LoVo (cell line): ENCODE data around the gene GRIP1.

Experiments used
- DNase-seq: peaks from one replicate; pipeline ENCODE4 v3.0.0-alpha.2; 2016; ENCODE audit warnings: low spot score

The GRIP1 gene, protein sequence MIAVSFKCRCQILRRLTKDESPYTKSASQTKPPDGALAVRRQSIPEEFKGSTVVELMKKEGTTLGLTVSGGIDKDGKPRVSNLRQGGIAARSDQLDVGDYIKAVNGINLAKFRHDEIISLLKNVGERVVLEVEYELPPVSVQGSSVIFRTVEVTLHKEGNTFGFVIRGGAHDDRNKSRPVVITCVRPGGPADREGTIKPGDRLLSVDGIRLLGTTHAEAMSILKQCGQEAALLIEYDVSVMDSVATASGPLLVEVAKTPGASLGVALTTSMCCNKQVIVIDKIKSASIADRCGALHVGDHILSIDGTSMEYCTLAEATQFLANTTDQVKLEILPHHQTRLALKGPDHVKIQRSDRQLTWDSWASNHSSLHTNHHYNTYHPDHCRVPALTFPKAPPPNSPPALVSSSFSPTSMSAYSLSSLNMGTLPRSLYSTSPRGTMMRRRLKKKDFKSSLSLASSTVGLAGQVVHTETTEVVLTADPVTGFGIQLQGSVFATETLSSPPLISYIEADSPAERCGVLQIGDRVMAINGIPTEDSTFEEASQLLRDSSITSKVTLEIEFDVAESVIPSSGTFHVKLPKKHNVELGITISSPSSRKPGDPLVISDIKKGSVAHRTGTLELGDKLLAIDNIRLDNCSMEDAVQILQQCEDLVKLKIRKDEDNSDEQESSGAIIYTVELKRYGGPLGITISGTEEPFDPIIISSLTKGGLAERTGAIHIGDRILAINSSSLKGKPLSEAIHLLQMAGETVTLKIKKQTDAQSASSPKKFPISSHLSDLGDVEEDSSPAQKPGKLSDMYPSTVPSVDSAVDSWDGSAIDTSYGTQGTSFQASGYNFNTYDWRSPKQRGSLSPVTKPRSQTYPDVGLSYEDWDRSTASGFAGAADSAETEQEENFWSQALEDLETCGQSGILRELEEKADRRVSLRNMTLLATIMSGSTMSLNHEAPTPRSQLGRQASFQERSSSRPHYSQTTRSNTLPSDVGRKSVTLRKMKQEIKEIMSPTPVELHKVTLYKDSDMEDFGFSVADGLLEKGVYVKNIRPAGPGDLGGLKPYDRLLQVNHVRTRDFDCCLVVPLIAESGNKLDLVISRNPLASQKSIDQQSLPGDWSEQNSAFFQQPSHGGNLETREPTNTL

DNA sequence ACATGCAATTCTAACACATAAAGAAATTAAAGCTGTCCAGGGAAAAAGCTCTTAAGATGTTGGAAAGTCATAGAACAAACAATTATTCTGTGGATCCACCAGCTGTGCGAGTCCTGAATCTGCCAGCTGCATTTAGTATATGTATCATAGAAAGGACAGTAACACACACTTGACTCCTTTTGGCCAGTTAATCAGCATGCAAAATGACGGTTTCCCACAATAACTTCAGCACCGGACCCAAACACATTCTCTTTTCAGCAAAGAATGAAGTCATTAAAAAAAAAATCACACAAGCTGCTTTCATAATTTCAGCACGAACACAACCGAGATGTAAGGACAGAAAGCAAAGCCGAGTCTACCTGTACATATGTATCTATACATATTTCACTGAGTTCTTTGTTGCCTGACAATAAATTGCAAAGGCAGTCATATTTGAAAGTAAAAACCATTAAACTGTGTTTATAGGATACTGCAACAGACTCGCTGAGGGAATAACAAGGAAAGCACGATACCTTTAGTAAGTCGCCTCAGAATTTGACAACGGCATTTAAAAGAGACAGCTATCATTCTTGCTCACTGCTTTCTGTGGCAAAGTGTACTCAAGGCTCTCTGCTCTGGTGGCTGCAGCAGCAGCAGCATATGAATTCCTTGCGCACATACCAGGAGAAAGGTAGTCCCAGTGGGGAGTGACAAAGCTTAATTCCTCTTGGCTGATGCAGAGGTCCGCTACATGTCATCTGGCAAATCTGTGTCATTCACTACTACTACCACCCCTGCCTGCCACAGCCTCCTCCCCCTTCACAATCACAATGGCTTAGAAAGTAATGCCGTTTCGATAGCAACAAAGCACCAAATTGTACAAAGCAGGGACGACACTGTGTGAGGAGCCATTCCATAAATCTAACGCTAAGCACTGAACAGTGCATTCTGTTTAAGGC is at the start of gene GRIP1:
GRIP1 (minus strand) TSS at position 739 of the 938 bp plus-strand sequence; CDS start at position 567, 172 bp downstream.
- no peak for DNase-seq

GRCh38 chr12:66726556-66726955 is 47.7 kb upstream of the GRIP1 start:
- no peak for DNase-seq

DNA sequence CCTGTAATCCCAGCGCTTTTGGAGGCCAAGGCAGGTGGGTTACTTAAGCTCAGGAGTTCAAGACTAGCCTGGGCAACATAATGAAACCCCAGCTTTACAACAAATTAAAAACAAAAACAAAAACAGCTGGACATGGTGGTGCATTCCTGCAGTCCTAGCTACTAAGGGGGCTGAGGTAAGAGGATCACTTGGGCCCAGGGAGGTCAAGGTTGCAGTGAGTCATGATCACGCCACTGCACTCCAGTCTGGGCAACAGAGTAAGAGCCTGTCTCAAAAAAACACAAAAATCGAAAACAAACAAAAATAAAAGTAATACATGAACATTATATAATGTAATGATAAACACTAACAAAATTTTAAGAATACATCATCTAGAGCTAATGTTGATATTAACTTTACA is 46.2 kb upstream of the GRIP1 start:
- no peak for DNase-seq

DNA sequence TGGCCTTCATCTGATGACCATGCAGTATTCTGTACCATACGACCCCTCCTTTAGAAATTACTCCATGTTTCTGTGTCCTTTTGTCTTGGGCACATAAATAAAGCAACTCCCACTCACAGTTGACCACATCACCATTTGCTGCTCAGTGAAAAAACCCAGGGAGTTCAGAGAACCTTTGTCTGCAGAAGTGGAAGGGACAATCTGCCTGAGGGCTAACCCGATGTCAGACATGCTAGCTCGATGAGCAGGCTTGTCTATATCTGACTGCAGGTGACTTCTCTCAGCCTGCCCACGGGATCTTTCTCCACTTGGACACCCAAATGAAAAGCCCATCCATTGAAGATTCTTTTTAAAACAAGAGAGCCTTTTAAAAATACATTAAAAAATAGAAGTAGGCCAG is 45.7 kb upstream of the GRIP1 start:
- DNase-seq: no peak

GRCh38 chr12:66724026-66724425 is 45.1 kb upstream of the GRIP1 start:
- DNase-seq: no peak

DNA sequence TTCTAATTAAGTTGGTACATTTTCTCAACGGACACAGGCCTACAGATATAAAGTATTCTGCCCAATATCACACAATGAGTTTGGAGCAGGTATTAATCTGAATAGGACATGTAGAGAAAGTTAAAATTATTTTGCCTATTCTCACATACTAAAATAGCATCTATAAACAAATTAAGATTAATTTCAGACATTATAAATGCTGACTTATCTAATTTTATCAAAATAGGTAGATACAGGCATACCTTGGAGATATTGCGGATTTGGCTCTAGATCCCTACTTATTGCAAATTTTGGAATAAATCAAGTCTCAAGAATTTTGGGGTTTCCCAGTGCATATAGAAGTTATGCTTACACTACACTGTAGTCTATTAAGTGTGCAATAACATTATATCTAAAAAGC is 41.0 kb upstream of the GRIP1 start:
- DNase-seq: no peak

GRCh38 chr12:66717036-66717673 is 38.3 kb upstream of the GRIP1 start:
- no peak for DNase-seq

DNA sequence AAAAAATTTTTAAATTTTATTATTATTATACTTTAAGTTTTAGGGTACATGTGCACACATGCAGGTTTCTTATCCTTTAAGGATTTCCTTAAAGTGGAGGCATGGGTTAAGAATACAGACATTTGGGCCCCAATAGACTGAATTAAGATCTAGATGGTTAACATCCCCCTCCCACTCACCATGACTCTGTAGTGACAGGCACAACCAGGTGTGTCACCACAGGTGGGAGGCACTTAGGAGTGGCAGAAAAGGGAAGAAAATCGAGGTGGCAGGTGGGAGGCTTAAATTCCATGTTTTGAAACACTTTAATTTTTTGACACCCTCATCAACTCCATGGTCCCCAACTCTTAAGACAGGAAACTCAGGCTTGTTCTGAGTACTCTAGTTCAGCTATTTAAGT is 37.6 kb upstream of the GRIP1 start:
- no peak for DNase-seq

DNA sequence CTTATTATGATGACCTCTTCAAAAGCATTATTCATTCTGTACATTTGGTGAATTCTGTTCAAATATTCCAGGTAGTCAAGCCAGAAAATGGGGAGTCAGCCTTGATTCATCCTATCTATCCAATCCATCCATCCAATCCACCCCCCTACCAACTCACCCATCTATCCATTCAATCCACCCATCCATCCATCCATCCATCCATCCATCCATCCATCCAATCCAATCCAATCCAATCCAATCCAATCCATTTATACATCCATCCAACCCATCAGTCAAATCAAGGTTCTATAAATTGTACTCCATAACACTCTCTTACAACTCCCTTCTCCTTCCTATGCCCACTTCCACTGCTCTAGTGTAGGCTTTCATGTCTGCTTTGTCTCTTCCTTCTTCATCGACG is 35.8 kb upstream of the GRIP1 start:
- DNase-seq: no peak

DNA sequence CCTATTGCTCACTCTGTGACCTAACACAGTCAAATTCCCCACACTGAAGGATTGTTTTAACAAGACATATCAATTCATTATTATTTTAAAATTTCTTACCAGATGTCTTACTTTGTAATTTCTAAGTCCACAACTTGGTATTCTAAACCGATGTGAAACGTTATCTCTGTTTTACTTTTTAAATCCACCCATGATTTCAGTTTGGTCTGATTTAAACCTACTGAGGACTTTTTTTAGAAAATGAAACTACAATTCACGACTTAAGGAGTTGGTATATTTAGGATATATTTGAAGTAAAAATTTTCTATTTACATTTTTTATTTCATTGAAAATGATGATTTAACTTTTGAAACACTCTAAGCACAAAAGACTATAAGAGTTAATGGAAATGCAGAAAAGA is 35.1 kb upstream of the GRIP1 start:
- no peak for DNase-seq

- DNase-seq: no peak
Measured at GRCh38 chr12:66709893-66710292, 31.0 kb upstream of the GRIP1 start.

- DNase-seq: no peak
Measured at GRCh38 chr12:66709457-66709773, 30.5 kb upstream of the GRIP1 start.

DNA sequence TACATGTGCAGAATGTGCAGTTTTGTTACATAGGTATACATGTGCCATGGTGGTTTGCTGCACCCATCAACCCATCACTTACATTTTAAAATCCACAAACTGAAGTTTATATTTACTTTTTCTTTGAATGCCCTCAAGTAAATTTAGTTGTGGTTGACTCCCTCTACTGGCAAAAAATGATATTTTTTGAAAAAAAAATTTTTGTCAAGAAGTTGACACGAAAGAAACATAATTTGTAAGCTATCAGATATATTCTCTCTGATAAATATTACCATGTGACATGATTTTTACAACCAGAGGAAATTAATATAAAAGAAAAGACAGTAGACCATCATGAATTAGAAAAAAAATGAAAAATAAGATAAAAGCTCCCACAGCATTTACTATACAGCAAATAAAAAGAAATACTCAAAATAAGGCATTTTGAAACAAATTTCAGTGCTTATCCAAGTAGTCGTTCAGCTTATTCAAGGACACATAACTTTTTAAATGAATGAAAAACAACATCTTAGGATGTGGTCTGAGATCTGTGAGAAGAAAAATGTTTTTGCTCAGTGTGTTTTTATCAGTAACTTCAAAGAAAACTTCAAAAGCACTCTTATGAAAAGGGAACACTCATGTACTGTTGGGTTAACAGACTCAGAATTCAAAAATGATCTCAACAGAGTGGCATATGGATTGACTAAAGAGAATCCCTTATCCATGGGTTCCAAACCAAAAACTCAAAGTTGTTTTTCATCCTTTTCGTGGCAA is 30.0 kb upstream of the GRIP1 start:
- peak; percentile 13 for DNase-seq

GRCh38 chr12:66707002-66707697 is 28.3 kb upstream of the GRIP1 start:
- no peak for DNase-seq

- no peak for DNase-seq
Measured at GRCh38 chr12:66699738-66700482, 21.0 kb upstream of the GRIP1 start.

DNA sequence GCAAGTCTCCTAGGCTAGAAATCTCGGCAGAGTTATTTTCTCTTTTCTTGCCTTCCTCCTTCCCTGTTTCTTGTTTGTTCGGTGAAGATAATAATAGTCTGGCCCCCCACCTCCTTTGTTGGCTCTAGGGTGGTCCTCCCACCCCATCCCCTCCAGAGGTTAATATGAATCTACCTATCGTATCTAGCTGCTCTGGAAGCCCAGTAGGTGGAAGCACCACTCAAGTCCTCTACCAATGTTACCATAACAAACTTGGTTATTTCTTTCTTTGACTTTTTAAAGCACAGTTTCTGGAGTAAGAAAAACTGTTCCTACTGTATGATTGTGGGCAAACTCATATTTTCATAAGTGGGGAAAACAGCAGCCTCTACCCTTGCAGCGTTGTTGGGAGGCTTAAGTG is 19.7 kb upstream of the GRIP1 start:
- DNase-seq: no peak

DNA sequence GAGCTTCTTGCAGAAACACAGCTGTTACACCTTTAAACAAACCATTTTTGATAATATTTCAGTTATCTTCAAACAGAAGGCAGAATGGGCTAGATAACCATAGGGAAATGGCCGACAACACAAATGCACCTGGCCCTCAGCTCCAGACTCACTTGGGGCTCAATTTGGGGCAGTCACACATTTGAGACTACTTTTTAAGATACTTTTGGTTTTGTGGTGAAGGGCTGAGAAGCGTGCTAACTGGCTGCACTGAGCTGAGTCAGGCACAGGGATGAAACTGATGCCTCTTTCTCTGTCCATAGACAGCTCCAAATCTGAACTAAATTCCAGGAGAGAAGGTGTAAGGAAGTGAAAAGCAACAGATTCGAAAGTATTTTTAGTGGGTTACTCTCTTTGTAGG is 18.5 kb upstream of the GRIP1 start:
- DNase-seq: no peak

- no peak for DNase-seq
Measured at GRCh38 chr12:66694666-66695613, 16.1 kb upstream of the GRIP1 start.
